ENCODE results near the gene NCOR1.
"Not testable (repeated sequence)": the region's sequence is repeated elsewhere in the genome, so short reads cannot be mapped to it uniquely, and the experiment has no call there.

Gene NCOR1

GRCh38 chr17:16145319-16145890 is 69.9 kb downstream of the NCOR1 start:
- H3K9me3 Mint-ChIP-seq; H3K4me1 Mint-ChIP-seq (ENCODE audit: low read depth); H3K4me3 Mint-ChIP-seq; H3K27me3 Mint-ChIP-seq; H3K27ac Mint-ChIP-seq: not testable (repeated sequence)
- H3K36me3 Mint-ChIP-seq (ENCODE audit: low read depth): peaks cover 57% of the 10 kb centered on the region

DNA sequence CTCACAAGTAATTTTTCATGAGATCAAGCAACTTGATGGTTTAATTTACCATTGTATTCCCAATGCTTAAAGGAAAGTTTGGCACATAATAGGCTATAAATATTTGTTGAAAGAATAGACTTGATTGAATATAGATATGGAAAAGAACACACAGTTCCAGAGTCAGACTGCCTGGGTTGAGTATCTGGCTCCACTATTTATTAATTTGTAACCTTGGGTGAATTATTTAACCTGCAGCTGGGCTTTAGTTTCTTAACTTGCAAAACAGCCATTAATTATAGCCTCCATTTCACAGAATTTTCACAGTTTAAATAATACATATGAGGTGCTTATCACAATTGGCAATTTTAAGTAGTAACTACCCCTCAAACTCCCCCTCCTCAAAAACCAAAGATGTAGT is 73.6 kb downstream of the NCOR1 start:
- Mint-ChIP-seq H3K9me3 (no peaks in the 10 kb centered on the region), H3K27me3 (no peaks in the 10 kb centered on the region), H3K27ac (no peak overlapping the region), H3K4me3 (no peak overlapping the region), H3K4me1 (ENCODE audit: low read depth) (no peaks in the 10 kb centered on the region), H3K36me3 (ENCODE audit: low read depth) (peaks cover 49% of the 10 kb centered on the region)

- Mint-ChIP-seq H3K4me3 (no peak overlapping the region), H3K27me3 (no peaks in the 10 kb centered on the region), H3K27ac (no peak overlapping the region), H3K9me3 (no peaks in the 10 kb centered on the region), H3K36me3 (ENCODE audit: low read depth) (peaks cover 46% of the 10 kb centered on the region), H3K4me1 (ENCODE audit: low read depth) (no peaks in the 10 kb centered on the region)
These were observed 74.5 kb downstream of the NCOR1 start for GRCh38 chr17:16140854-16141253.

DNA sequence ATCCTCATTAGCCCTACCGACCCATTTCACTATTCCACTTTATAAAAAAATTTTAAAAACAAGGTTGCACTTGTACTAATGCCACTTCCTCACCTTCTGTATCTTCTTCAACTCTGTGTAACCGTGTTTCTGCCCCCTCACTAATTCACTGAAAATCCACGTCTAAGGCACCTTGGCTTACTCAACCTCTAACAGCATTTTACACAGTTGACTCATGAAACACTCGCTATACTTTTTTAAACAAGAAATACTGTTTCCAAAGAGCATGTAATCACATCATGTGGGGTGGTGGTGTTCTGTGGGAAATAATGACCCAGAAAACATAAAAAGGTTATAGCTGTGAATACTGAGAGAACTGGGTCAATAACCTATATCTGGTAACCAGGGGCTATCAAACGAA is 79.9 kb downstream of the NCOR1 start:
- H3K27me3 Mint-ChIP-seq: no peaks in the 10 kb centered on the region
- H3K4me3 Mint-ChIP-seq: no peak overlapping the region
- H3K4me1 Mint-ChIP-seq (ENCODE audit: low read depth): no peaks in the 10 kb centered on the region
- H3K9me3 Mint-ChIP-seq: no peaks in the 10 kb centered on the region
- peak overlapping the region; percentile 52 for H3K27ac Mint-ChIP-seq
- peaks cover 61% of the 10 kb centered on the region for H3K36me3 Mint-ChIP-seq (ENCODE audit: low read depth)

DNA sequence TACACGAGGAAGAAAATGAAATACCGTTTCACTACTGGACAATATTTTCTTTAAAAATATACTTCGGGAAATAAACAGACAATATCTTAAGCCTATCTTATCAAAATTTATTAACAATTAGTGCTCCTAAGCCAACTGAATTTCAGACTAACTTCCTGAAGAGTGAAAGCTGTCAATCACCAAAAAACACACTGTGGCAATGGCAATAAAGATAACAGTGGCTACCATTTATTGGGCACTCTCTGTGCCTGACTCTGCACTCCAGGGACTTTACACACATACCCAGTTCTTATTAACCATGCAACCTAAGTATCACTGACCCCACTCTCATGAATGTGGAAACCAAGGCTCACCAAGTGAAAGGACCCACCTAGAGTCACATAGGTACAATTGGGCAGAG is 83.7 kb downstream of the NCOR1 start:
- no peaks in the 10 kb centered on the region for H3K4me1 Mint-ChIP-seq (ENCODE audit: low read depth)
- H3K27ac Mint-ChIP-seq: no peak overlapping the region
- H3K27me3 Mint-ChIP-seq: no peaks in the 10 kb centered on the region
- peaks cover 61% of the 10 kb centered on the region for H3K36me3 Mint-ChIP-seq (ENCODE audit: low read depth)
- H3K4me3 Mint-ChIP-seq: no peak overlapping the region
- H3K9me3 Mint-ChIP-seq: no peaks in the 10 kb centered on the region

- no peak overlapping the region for H3K4me3 Mint-ChIP-seq
- peak overlapping the region; percentile 57 for H3K27ac Mint-ChIP-seq
- peaks cover 59% of the 10 kb centered on the region for H3K36me3 Mint-ChIP-seq (ENCODE audit: low read depth)
- H3K4me1 Mint-ChIP-seq (ENCODE audit: low read depth): no peaks in the 10 kb centered on the region
- no peaks in the 10 kb centered on the region for H3K9me3 Mint-ChIP-seq
- H3K27me3 Mint-ChIP-seq: no peaks in the 10 kb centered on the region
These were observed 85.7 kb downstream of the NCOR1 start for GRCh38 chr17:16129441-16130205.

- no peak overlapping the region for H3K4me3 Mint-ChIP-seq
- no peaks in the 10 kb centered on the region for H3K9me3 Mint-ChIP-seq
- H3K36me3 Mint-ChIP-seq (ENCODE audit: low read depth): peaks cover 56% of the 10 kb centered on the region
- no peaks in the 10 kb centered on the region for H3K27me3 Mint-ChIP-seq
- no peaks in the 10 kb centered on the region for H3K4me1 Mint-ChIP-seq (ENCODE audit: low read depth)
- peak overlapping the region; percentile 0 for H3K27ac Mint-ChIP-seq
These were observed 91.8 kb downstream of the NCOR1 start for GRCh38 chr17:16123531-16123930.

GRCh38 chr17:16122697-16123434 is 92.5 kb downstream of the NCOR1 start:
- peaks cover 54% of the 10 kb centered on the region for H3K36me3 Mint-ChIP-seq (ENCODE audit: low read depth)
- peak overlapping the region; percentile 0 for H3K27ac Mint-ChIP-seq
- no peaks in the 10 kb centered on the region for H3K9me3 Mint-ChIP-seq
- no peaks in the 10 kb centered on the region for H3K4me1 Mint-ChIP-seq (ENCODE audit: low read depth)
- no peaks in the 10 kb centered on the region for H3K27me3 Mint-ChIP-seq
- no peak overlapping the region for H3K4me3 Mint-ChIP-seq

DNA sequence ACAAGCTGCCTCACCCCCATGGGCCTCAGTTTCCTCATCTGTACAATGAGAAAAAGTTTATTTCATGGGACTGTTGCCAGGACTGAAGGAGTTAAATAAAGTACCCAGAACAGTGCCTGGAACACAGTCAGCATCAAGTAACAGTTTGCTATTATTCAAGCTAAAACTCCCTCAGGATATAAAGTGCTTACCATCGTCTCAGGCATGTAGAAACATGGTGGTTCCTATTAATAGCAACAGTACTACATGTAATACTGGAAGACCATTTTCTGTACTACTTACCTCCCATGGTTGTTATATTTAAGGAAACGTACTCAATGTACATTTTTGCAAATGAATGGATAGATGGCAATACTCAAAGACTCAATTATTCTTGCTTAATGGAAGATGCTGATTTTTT is 93.4 kb downstream of the NCOR1 start:
- H3K9me3 Mint-ChIP-seq: no peaks in the 10 kb centered on the region
- H3K27ac Mint-ChIP-seq: no peak overlapping the region
- H3K4me1 Mint-ChIP-seq (ENCODE audit: low read depth): no peaks in the 10 kb centered on the region
- H3K36me3 Mint-ChIP-seq (ENCODE audit: low read depth): peaks cover 63% of the 10 kb centered on the region
- H3K4me3 Mint-ChIP-seq: no peak overlapping the region
- H3K27me3 Mint-ChIP-seq: no peaks in the 10 kb centered on the region

DNA sequence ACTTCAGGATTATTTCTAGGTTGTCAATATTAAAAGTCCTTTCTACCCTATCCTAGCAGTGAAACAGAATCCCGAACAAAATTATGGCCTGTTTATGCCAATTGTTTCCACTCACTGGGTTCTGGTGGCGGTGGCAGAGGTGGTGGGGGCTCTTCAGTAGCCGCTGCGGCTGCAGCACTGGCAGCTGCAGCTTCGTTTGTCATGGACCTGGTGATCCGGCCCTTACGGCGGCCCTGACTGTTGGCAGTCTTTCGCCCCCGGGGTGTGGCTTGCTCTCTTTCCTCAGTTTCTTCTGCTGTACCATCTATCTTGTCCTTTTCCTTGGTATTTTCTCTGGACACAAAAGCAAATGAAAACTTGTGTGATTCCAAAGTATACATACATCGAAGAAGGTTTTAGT is 94.4 kb downstream of the NCOR1 start:
- Mint-ChIP-seq H3K4me3 (no peak overlapping the region), H3K27me3 (no peaks in the 10 kb centered on the region)

GRCh38 chr17:16117149-16117548 is 98.2 kb downstream of the NCOR1 start:
- H3K27ac Mint-ChIP-seq: no peak overlapping the region

More for the DNA sequence above, 94.4 kb downstream of the NCOR1 start:
- Mint-ChIP-seq H3K27ac (no peak overlapping the region), H3K4me1 (ENCODE audit: low read depth) (no peaks in the 10 kb centered on the region), H3K9me3 (peaks cover 7% of the 10 kb centered on the region), H3K36me3 (ENCODE audit: low read depth) (peaks cover 70% of the 10 kb centered on the region)

DNA sequence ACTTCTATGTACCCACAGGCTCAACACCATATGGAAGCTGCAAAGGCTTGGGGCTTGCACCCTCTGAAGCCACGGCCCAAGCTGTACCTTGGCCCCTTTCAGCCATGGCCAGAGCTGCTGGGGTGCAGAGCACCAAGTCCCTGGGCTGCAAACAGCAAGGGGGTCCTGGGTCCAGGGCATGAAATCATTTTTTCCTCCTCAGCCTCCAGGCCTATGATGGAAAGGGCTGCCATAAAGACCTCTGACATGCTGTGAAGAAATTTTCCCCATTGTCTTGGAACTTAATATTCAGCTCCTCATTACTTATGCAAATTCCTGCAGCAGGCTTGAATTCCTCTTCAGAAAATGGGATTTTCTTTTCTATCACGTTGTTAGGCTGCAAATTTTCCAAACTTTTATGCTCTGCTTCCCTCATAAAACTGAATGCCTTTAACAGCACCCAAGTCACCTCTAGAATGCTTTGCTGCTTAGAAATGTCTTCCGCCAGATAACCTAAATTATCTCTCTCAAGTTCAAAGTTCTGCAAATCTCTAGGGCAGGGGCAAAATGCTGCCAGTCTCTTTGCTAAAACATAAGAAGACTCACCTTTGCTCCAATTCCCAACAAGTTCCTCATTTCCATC is 100.1 kb downstream of the NCOR1 start:
- H3K27me3 Mint-ChIP-seq; H3K27ac Mint-ChIP-seq; H3K4me1 Mint-ChIP-seq (ENCODE audit: low read depth); H3K4me3 Mint-ChIP-seq: not testable (repeated sequence)
- Mint-ChIP-seq H3K36me3 (ENCODE audit: low read depth) (peaks cover 70% of the 10 kb centered on the region), H3K9me3 (peaks cover 17% of the 10 kb centered on the region)

More at GRCh38 chr17:16117149-16117548, 98.2 kb downstream of the NCOR1 start:
- no peaks in the 10 kb centered on the region for H3K4me1 Mint-ChIP-seq (ENCODE audit: low read depth)
- H3K9me3 Mint-ChIP-seq: peaks cover 17% of the 10 kb centered on the region
- H3K27me3 Mint-ChIP-seq: no peaks in the 10 kb centered on the region
- peaks cover 82% of the 10 kb centered on the region for H3K36me3 Mint-ChIP-seq (ENCODE audit: low read depth)
- H3K4me3 Mint-ChIP-seq: no peak overlapping the region

GRCh38 chr17:16108871-16109270 is 106.5 kb downstream of the NCOR1 start:
- H3K27me3 Mint-ChIP-seq: no peaks in the 10 kb centered on the region
- no peak overlapping the region for H3K27ac Mint-ChIP-seq
- H3K4me1 Mint-ChIP-seq (ENCODE audit: low read depth): no peaks in the 10 kb centered on the region
- H3K9me3 Mint-ChIP-seq: no peaks in the 10 kb centered on the region
- H3K4me3 Mint-ChIP-seq: no peak overlapping the region
- H3K36me3 Mint-ChIP-seq (ENCODE audit: low read depth): peaks cover 54% of the 10 kb centered on the region

DNA sequence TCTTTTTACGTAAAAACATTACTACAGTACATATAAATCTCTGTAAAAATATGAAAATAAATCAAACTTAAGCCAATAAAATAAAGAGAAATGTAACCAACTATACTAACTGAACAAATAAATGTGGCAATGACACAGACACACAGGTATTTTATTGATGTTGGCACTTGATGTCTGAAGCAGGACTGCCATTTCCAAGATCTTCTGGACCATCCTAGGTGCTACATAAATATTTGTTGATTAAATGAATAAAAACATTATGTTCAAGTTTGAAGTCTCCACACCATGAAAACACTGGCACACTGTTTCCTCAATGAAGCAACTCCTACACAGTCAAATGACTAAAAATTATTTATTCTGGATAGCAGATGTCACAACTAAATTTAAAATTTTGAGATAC is 106.9 kb downstream of the NCOR1 start:
- Mint-ChIP-seq H3K27me3 (no peaks in the 10 kb centered on the region), H3K4me3 (no peak overlapping the region), H3K9me3 (no peaks in the 10 kb centered on the region), H3K36me3 (ENCODE audit: low read depth) (peaks cover 49% of the 10 kb centered on the region), H3K27ac (no peak overlapping the region), H3K4me1 (ENCODE audit: low read depth) (no peaks in the 10 kb centered on the region)

- Mint-ChIP-seq H3K36me3 (ENCODE audit: low read depth) (peaks cover 52% of the 10 kb centered on the region), H3K27ac (no peak overlapping the region), H3K9me3 (no peaks in the 10 kb centered on the region), H3K4me1 (ENCODE audit: low read depth) (no peaks in the 10 kb centered on the region), H3K4me3 (no peak overlapping the region), H3K27me3 (no peaks in the 10 kb centered on the region)
These were observed 108.1 kb downstream of the NCOR1 start for GRCh38 chr17:16107165-16107770.

All from stimulated activated naive CD8-positive, alpha-beta T cell treated with anti-CD3 and anti-CD28 coated beads, Interleukin-15, Interleukin-2, amounts not matched to agents 100 ng/mL and 50 ng/mL, for 24 hours (primary cell).